OCI-LY3 (cell line): ENCODE measurements around the gene TBC1D5.

Source experiments
- H2AFZ ChIP-seq: fragments of 200-600, 300-600 bp; shearing (Covaris generic); 2 replicates; pipeline ENCODE4 v1.6.0; 2014; ENCODE audit warnings: antibody characterized with exemption, low read depth, low read length
- H3K27ac ChIP-seq: fragments of 200-600, 300-600 bp; sonication (generic); 2 replicates; pipeline ENCODE4 v1.5.1; 2014; ENCODE audit warnings: mild to moderate bottlenecking, low read length, moderate library complexity, mixed read lengths
- H3K27me3 ChIP-seq: fragments of 200-600, 300-600 bp; sonication (generic); 2 replicates; pipeline ENCODE4 v1.6.1; 2014; ENCODE audit warnings: low read depth, low read length, mixed read lengths
- H3K36me3 ChIP-seq: fragments of 200-600, 300-600 bp; sonication (generic); replicated peaks from 2 replicates; pipeline ENCODE3; 2014; ENCODE audit warnings: low read depth, low read length, mixed read lengths
- H3K4me1 ChIP-seq: fragments of 300-600, 200-600 bp; sonication (generic); 2 replicates; pipeline ENCODE4 v1.6.1; 2014; ENCODE audit warnings: low read length, mixed read lengths
- H3K4me2 ChIP-seq: fragments of 200-600, 300-600 bp; sonication (generic); 2 replicates; pipeline ENCODE4 v1.6.1; 2014; ENCODE audit warnings: low read length, mixed read lengths
- H3K4me3 ChIP-seq: fragments of 300-600, 200-600 bp; sonication (generic); 2 replicates; pipeline ENCODE4 v1.5.1; 2014; ENCODE audit warnings: antibody characterized with exemption, mild to moderate bottlenecking, low read length, moderate library complexity
- H3K79me2 ChIP-seq: fragments of 300-600, 200-600 bp; shearing (Covaris generic); 2 replicates; pipeline ENCODE4 v1.6.1; 2014; ENCODE audit warnings: mild to moderate bottlenecking, low read length, mixed read lengths
- H3K9ac ChIP-seq: fragments of 300-600, 200-600 bp; shearing (Covaris generic); 2 replicates; pipeline ENCODE4 v1.6.0; 2014; ENCODE audit warnings: mild to moderate bottlenecking, low read length, moderate library complexity
- H3K9me3 ChIP-seq: fragments of 200-600, 300-600 bp; shearing (Covaris generic); 2 replicates; pipeline ENCODE4 v1.6.1; 2014; ENCODE audit warnings: low read length, mixed read lengths; ENCODE audit not compliant: insufficient read depth
- H4K20me1 ChIP-seq: fragments of 200-600, 300-600 bp; sonication (generic); 2 replicates; pipeline ENCODE4 v1.6.1; 2016; ENCODE audit warnings: low read length, mixed read lengths; ENCODE audit not compliant: insufficient read depth
- CTCF ChIP-seq: fragments of 200-600, 300-600 bp; sonication (generic); IDR thresholded peaks from 2 replicates; pipeline ENCODE4 v1.5.1; 2014; ENCODE audit warnings: antibody characterized with exemption, low read length, low read depth
- EZH2phosphoT487 ChIP-seq: fragments of 200-600 bp; shearing (Covaris generic); IDR thresholded peaks from 2 replicates; pipeline ENCODE4 v1.6.1; 2018; ENCODE audit warnings: antibody characterized with exemption, mixed run types, low read depth

Gene TBC1D5

GRCh38 chr3:17552351-17552750 lies 190.1 kb downstream of the TBC1D5 start:
- Histone ChIP-seq H3K36me3 (no peaks in the 10 kb centered on the region), H3K27me3 (no peaks in the 10 kb centered on the region), H4K20me1 (peaks cover 5% of the 10 kb centered on the region; the same call in 1 of the 2 replicates), H3K79me2 (no peaks in the 10 kb centered on the region), H3K4me2 (no peak overlapping the region), H3K9ac (no peak overlapping the region), H3K27ac (no peak overlapping the region), H3K9me3 (no peaks in the 10 kb centered on the region), H3K4me3 (no peak overlapping the region), H2AFZ (no peak overlapping the region), H3K4me1 (peaks cover 3% of the 10 kb centered on the region; the same call in 1 of the 2 replicates)
- peak; percentile 33 for TF ChIP-seq CTCF
- TF ChIP-seq EZH2phosphoT487 = no peak

GRCh38 chr3:17551895-17552294 lies 190.5 kb downstream of the TBC1D5 start:
- H3K4me2 ChIP-seq = no peak overlapping the region

GRCh38 chr3:17551333-17551732 lies 191.1 kb downstream of the TBC1D5 start:
- Histone ChIP-seq H3K79me2 (no peaks in the 10 kb centered on the region), H3K4me3 (no peak overlapping the region), H3K27ac (no peak overlapping the region), H4K20me1 (peaks cover 5% of the 10 kb centered on the region; the same call in 1 of the 2 replicates), H3K4me2 (no peak overlapping the region), H3K4me1 (peaks cover 3% of the 10 kb centered on the region; the same call in 1 of the 2 replicates), H2AFZ (no peak overlapping the region), H3K36me3 (no peaks in the 10 kb centered on the region), H3K9me3 (no peaks in the 10 kb centered on the region), H3K9ac (no peak overlapping the region), H3K27me3 (no peaks in the 10 kb centered on the region)
- TF ChIP-seq CTCF = no peak
- TF ChIP-seq EZH2phosphoT487 = no peak

More at GRCh38 chr3:17551895-17552294, 190.5 kb downstream of the TBC1D5 start:
- H3K27ac ChIP-seq = no peak overlapping the region
- no peak overlapping the region for H2AFZ ChIP-seq
- peaks cover 5% of the 10 kb centered on the region; the same call in 1 of the 2 replicates for H4K20me1 ChIP-seq
- no peak for TF ChIP-seq EZH2phosphoT487
- TF ChIP-seq CTCF = no peak
- H3K9ac ChIP-seq = no peak overlapping the region
- no peaks in the 10 kb centered on the region for H3K27me3 ChIP-seq
- H3K79me2 ChIP-seq = no peaks in the 10 kb centered on the region
- no peaks in the 10 kb centered on the region for H3K9me3 ChIP-seq
- H3K4me3 ChIP-seq = no peak overlapping the region
- no peaks in the 10 kb centered on the region for H3K36me3 ChIP-seq
- H3K4me1 ChIP-seq = peaks cover 3% of the 10 kb centered on the region; the same call in 1 of the 2 replicates

- H4K20me1 ChIP-seq = peaks cover 5% of the 10 kb centered on the region; the same call in 1 of the 2 replicates
Observed at GRCh38 chr3:17550624-17551023, 191.8 kb downstream of the TBC1D5 start.

More at GRCh38 chr3:17550624-17551023, 191.8 kb downstream of the TBC1D5 start:
- TF ChIP-seq CTCF = no peak
- no peak for TF ChIP-seq EZH2phosphoT487
- Histone ChIP-seq H3K79me2 (no peaks in the 10 kb centered on the region), H3K4me1 (peaks cover 3% of the 10 kb centered on the region; the same call in 1 of the 2 replicates), H3K27ac (no peak overlapping the region), H3K9ac (no peak overlapping the region), H3K9me3 (no peaks in the 10 kb centered on the region), H3K36me3 (no peaks in the 10 kb centered on the region), H3K4me2 (no peak overlapping the region), H3K27me3 (no peaks in the 10 kb centered on the region), H2AFZ (no peak overlapping the region), H3K4me3 (no peak overlapping the region)
